HG03575 (cell line): ENCODE measurements around the gene CHFR.
"Not testable (repeated sequence)": the region's sequence is repeated elsewhere in the genome, so short reads cannot be mapped to it uniquely, and the experiment has no call there.

Source experiments
- ATAC-seq: cut with Tn5 transposase; IDR thresholded peaks from one replicate; pipeline ENCODE4 v1.9.1; 2021; ENCODE audit not compliant: unreplicated experiment, insufficient number of reproducible peaks, low FRiP score; ENCODE audit errors: extremely low read depth

The CHFR gene

GRCh38 chr12:132827763-132828703 is 59.4 kb downstream of the CHFR start:
- ATAC-seq = no peak

GRCh38 chr12:132825861-132826260 is 61.5 kb downstream of the CHFR start:
- no peak for ATAC-seq

- ATAC-seq = no peak
These were observed 62.3 kb downstream of the CHFR start for GRCh38 chr12:132825089-132825488.

GRCh38 chr12:132824053-132824452 is 63.4 kb downstream of the CHFR start:
- no peak for ATAC-seq

- ATAC-seq = no peak
These were observed 68.8 kb downstream of the CHFR start for GRCh38 chr12:132818562-132818961.

- ATAC-seq = no peak
These were observed 73.2 kb downstream of the CHFR start for GRCh38 chr12:132814232-132814631.

- ATAC-seq = no peak
These were observed 74.0 kb downstream of the CHFR start for GRCh38 chr12:132813443-132813842.

GRCh38 chr12:132812631-132813305 is 74.6 kb downstream of the CHFR start:
- ATAC-seq = no peak

GRCh38 chr12:132809391-132809790 is 78.0 kb downstream of the CHFR start:
- not testable (repeated sequence) for ATAC-seq

- ATAC-seq = no peak
These were observed 79.9 kb downstream of the CHFR start for GRCh38 chr12:132807295-132808092.

GRCh38 chr12:132806857-132807256 is 80.5 kb downstream of the CHFR start:
- ATAC-seq = no peak

- no peak for ATAC-seq
These were observed 83.0 kb downstream of the CHFR start for GRCh38 chr12:132804426-132804861.

GRCh38 chr12:132803888-132804287 is 83.5 kb downstream of the CHFR start:
- no peak for ATAC-seq

- no peak for ATAC-seq
These were observed 84.3 kb downstream of the CHFR start for GRCh38 chr12:132803125-132803524.

GRCh38 chr12:132801741-132802140 is 85.7 kb downstream of the CHFR start:
- no peak for ATAC-seq

- no peak for ATAC-seq
These were observed 88.6 kb downstream of the CHFR start for GRCh38 chr12:132798836-132799235.

- no peak for ATAC-seq
These were observed 89.4 kb downstream of the CHFR start for GRCh38 chr12:132797820-132798570.

- ATAC-seq = no peak
These were observed 91.6 kb downstream of the CHFR start for GRCh38 chr12:132795847-132796246.

- not testable (repeated sequence) for ATAC-seq
These were observed 95.5 kb downstream of the CHFR start for GRCh38 chr12:132791940-132792339.
